Cardiac muscle cell (in vitro differentiated cells and primary cell): ENCODE results near the gene KHDC3L. TPM values are rescaled to one million over a fixed set of nuclear protein-coding genes. Genes with fewer than 3 reads are reported as not detected.
"Not testable (repeated sequence)": the region's sequence is repeated elsewhere in the genome, so short reads cannot be mapped to it uniquely, and the experiment has no call there.

Source experiments
- DNase-seq, 2 donors: peaks; one replicate each; pipeline versions ENCODE4 v3.0.0 to v3.0.0-alpha.2; 2010 to 2017; ENCODE audit warnings: low read depth in 1 of 2, low spot score in 1 of 2
- H3K27ac ChIP-seq: fragments of 200-600 bp; sonication (generic); 2 replicates; pipeline ENCODE4 v1.5.1; 2016
- H3K27me3 ChIP-seq: fragments of 200-600 bp; sonication (generic); 2 replicates; pipeline ENCODE4 v1.6.0; 2016; ENCODE audit warnings: control low read depth
- H3K36me3 ChIP-seq: fragments of 200-600 bp; sonication (generic); 2 replicates; pipeline ENCODE4 v1.5.1; 2016; ENCODE audit warnings: control low read depth
- H3K4me1 ChIP-seq: fragments of 200-600 bp; sonication (generic); 2 replicates; pipeline ENCODE4 v1.8.1; 2017; ENCODE audit warnings: low read depth, mild to moderate bottlenecking, mixed run types
- H3K4me3 ChIP-seq: fragments of 200-600 bp; sonication (generic); 2 replicates; pipeline ENCODE4 v1.5.1; 2016; ENCODE audit warnings: mild to moderate bottlenecking
- H3K9me3 ChIP-seq: fragments of 200-600 bp; sonication (generic); 2 replicates; pipeline ENCODE4 v1.5.1; 2017; ENCODE audit warnings: low read depth, mild to moderate bottlenecking, control low read depth
- polyA plus RNA-seq: library from polyadenylated mRNA; unstranded; fragments of >200 nt; fragmentation: Nextera tagmentation; extraction: Ambion mirVana; gene quantifications from 2 replicates; pipeline ENCODE4 v1.2.1, GENCODE V29; 2016
- total RNA-seq: library from RNA; depleted of rRNA; stranded (reverse); fragments of >200 nt; gene quantifications from 2 replicates; pipeline ENCODE4 v1.2.3, GENCODE V29; 2016
- TF ChIP-seq, protein P1 (sequence below): IDR thresholded peaks from 2 replicates; pipeline ENCODE4 v1.5.1; 2012; ENCODE audit warnings: low read depth, mild to moderate bottlenecking, low read length

Gene KHDC3L
- total and polyA plus RNA-seq, 2 experiments from 2014 or later: 0.86 TPM; not detected in 1

DNA sequence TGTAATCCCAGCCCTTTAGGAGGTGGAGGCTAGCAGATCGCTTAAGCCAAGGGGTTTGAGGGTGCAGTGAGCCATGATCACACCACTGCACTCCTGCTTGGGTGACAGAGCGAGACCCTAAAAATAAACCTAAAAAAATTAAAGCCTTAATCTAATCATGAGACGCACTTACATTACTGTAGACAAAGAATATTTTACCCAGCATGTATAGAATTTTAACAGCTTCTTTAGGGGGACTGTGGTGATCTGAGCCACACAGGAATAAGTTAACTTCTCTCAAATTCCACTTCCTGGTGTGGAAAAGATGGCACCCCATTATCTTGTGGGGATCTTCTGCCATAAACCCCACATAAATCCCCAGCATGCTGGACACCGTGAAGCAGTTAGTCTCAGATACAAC is 9.5 kb downstream of the KHDC3L start:
- Histone ChIP-seq H3K4me1 (no peaks in the 10 kb centered on the region), H3K9me3 (no peaks in the 10 kb centered on the region), H3K27me3 (no peaks in the 10 kb centered on the region), H3K36me3 (no peaks in the 10 kb centered on the region), H3K4me3 (no peak overlapping the region), H3K27ac (no peak overlapping the region)
- TF ChIP-seq, protein P1, sequence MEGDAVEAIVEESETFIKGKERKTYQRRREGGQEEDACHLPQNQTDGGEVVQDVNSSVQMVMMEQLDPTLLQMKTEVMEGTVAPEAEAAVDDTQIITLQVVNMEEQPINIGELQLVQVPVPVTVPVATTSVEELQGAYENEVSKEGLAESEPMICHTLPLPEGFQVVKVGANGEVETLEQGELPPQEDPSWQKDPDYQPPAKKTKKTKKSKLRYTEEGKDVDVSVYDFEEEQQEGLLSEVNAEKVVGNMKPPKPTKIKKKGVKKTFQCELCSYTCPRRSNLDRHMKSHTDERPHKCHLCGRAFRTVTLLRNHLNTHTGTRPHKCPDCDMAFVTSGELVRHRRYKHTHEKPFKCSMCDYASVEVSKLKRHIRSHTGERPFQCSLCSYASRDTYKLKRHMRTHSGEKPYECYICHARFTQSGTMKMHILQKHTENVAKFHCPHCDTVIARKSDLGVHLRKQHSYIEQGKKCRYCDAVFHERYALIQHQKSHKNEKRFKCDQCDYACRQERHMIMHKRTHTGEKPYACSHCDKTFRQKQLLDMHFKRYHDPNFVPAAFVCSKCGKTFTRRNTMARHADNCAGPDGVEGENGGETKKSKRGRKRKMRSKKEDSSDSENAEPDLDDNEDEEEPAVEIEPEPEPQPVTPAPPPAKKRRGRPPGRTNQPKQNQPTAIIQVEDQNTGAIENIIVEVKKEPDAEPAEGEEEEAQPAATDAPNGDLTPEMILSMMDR: no peak
- DNase-seq: no peak

DNA sequence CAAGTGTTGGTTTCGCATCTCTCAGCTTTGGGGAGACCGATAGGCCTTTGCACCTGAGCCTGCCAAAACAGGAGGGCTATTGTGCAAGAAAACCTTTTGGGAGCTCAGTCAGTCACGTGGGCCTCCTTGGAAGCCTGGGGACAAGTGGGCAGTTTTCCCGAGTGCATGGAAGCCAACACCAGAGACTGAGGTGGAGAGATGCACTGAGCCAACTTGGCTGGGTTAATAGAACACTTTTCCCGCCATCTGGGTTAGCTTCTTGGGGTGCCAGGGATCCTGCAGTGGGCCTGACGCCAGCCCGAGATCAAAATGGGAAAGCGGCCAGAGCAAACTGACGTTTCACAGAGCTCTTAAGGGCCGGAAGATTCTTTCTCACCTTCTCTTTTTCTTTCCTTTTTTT is 10.1 kb downstream of the KHDC3L start:
- Histone ChIP-seq H3K36me3 (no peaks in the 10 kb centered on the region), H3K4me3 (no peak overlapping the region), H3K9me3 (no peaks in the 10 kb centered on the region), H3K27ac (no peak overlapping the region), H3K27me3 (no peaks in the 10 kb centered on the region), H3K4me1 (no peaks in the 10 kb centered on the region)
- no peak for DNase-seq
- TF ChIP-seq, protein P1: no peak

DNA sequence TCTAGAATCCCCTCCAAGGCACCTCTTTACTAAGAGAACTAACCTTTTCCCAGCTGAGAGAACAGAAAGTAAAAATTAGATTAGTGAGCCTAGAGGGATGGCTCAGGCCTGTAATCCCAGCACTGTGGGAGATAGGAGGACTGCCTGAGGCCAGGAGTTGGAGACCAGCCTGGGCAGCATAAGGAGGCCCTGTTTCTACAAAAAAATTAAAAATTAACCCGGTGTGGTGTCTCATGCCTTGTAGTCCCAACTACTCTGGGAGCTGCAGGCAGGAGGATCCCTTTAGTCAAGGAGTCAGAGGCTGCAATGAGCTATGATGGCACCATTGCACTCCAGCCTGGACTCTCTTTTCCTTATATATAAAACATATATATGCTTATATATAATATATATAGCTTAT is 12.8 kb downstream of the KHDC3L start:
- Histone ChIP-seq H3K36me3 (no peaks in the 10 kb centered on the region), H3K4me3 (no peak overlapping the region), H3K9me3 (no peaks in the 10 kb centered on the region), H3K27me3 (no peaks in the 10 kb centered on the region), H3K4me1 (no peaks in the 10 kb centered on the region), H3K27ac (no peak overlapping the region)
- no peak for DNase-seq
- TF ChIP-seq, protein P1: no peak

DNA sequence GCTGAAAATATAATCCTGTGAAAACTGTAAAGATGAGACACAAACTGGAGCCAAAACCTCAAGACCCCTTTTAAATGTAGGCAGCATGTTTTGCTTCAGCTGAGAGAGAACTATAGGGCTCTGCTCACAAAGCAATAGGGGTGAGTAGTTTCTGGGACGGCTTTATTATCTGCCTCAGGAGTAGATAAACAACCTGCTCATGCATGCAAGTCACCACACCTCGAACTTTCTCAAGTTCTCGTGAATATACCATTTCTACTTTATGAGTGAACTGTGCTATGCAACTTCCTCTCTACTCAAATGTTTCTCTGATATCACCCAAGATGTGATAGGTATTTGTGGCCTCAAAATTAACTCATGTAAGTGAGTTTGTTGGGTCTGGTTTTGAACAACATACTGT is 14.8 kb downstream of the KHDC3L start:
- H3K4me1 ChIP-seq: no peaks in the 10 kb centered on the region
- H3K36me3 ChIP-seq: no peaks in the 10 kb centered on the region
- no peak overlapping the region for H3K4me3 ChIP-seq
- no peak overlapping the region for H3K27ac ChIP-seq
- TF ChIP-seq, protein P1: no peak
- H3K9me3 ChIP-seq: no peaks in the 10 kb centered on the region
- no peak for DNase-seq
- no peaks in the 10 kb centered on the region for H3K27me3 ChIP-seq

DNA sequence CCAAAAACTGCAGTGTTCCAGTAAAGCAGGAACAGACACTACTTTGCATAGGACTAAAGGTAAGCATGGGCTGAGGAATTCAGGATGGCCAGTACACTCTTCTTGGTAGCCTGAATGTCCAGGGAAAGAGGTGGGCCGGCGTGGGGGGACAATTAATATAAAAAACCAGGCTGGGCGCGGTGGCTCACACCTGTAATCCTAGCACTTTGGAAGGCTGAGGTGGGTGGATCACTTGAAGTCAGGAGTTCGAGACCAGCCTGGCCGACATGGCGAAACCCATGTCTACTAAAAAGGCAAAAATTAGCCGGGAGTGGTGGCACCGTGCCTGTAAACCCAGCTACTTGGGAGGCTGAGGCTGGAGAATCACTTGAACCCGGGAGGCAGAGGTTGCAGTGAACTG is 19.1 kb downstream of the KHDC3L start:
- not testable (repeated sequence) for H3K27me3 ChIP-seq, DNase-seq, H3K4me1 ChIP-seq, H3K27ac ChIP-seq, H3K9me3 ChIP-seq, H3K36me3 ChIP-seq, H3K4me3 ChIP-seq

DNA sequence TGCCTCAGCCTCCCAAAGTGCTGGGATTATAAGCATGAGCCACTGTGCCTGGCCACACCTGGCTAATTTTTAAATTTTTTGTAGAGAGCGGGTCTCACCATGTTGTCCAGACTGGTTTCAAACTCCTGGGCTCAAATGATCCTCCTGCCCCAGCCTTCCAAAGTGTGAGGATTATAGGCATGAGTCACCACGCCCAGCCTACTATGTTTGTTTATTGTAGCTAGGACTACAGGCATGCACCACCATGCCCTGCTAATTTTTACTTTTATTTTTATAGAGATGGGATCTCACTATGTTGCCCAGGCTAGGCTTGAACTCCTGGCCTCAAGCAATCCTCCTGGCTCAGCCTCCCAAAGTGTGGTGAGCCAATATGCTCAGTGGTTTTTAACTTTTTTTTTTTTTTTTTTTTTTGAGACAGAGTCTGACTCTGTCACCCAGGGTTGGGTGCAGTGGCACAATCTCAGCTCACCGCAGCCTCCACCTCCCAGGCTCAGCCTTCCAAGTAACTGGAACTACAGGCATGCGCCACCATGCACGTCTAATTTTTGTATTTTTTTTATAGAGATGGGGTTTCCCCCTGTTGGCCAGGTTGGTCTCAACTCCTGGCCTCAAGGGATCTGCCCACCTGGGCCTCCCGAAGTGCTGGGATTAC is 20.1 kb downstream of the KHDC3L start:
- DNase-seq: no peak
- Histone ChIP-seq H3K4me1 (no peaks in the 10 kb centered on the region), H3K27me3 (no peaks in the 10 kb centered on the region), H3K4me3 (no peak overlapping the region), H3K36me3 (no peaks in the 10 kb centered on the region), H3K27ac (no peak overlapping the region), H3K9me3 (no peaks in the 10 kb centered on the region)
- TF ChIP-seq, protein P1: no peak
